HEK293T (cell line): ENCODE measurements around the gene SCNM1.

Experiments used
- CTCF ChIA-PET: fragments of 350-600 bp; formaldehyde crosslinking; extraction: SDS; loops from one replicate; lab custom pipeline; 2021; ENCODE audit warnings: antibody characterized with exemption, inconsistent platforms; lab: Yijun Ruan, JAX
- POLR2A ChIA-PET: fragments of 350-600 bp; formaldehyde crosslinking; extraction: SDS; loops from one replicate; lab custom pipeline; 2020; ENCODE audit warnings: antibody characterized with exemption, inconsistent platforms; lab: Yijun Ruan, JAX
- DNase-seq: peaks from one replicate; pipeline ENCODE4 v3.0.0; 2012; ENCODE audit warnings: mixed read lengths; ENCODE audit errors: extremely low spot score
- ARNT ChIP-seq: fragments of 450-650 bp; IDR thresholded peaks from 2 replicates; pipeline ENCODE4 v1.6.1; 2017; ENCODE audit warnings: mild to moderate bottlenecking
- BHLHE40 ChIP-seq: fragments of 450-650 bp; IDR thresholded peaks from 2 replicates; pipeline ENCODE4 v1.6.1; 2016; ENCODE audit warnings: mild to moderate bottlenecking, moderate library complexity, borderline replicate concordance
- CTBP1 ChIP-seq: fragments of 450-650 bp; IDR thresholded peaks from 2 replicates; pipeline ENCODE4 v1.6.1; 2016; ENCODE audit warnings: borderline replicate concordance
- ELF4 ChIP-seq: fragments of 450-650 bp; IDR thresholded peaks from 2 replicates; pipeline ENCODE4 v1.6.1; 2017; ENCODE audit warnings: antibody characterized with exemption
- FOXA1 ChIP-seq: fragments of 450-650 bp; IDR thresholded peaks from 2 replicates; pipeline ENCODE4 v1.6.1; 2016; ENCODE audit warnings: mild to moderate bottlenecking
- FOXK2 ChIP-seq: fragments of 450-650 bp; IDR thresholded peaks from 2 replicates; pipeline ENCODE4 v1.6.1; 2016; ENCODE audit warnings: mild to moderate bottlenecking
- FOXM1 ChIP-seq: fragments of 450-650 bp; IDR thresholded peaks from 2 replicates; pipeline ENCODE4 v1.6.1; 2017; ENCODE audit warnings: mild to moderate bottlenecking, borderline replicate concordance
- HDGF ChIP-seq: fragments of 450-650 bp; IDR thresholded peaks from 2 replicates; pipeline ENCODE4 v1.6.1; 2017; ENCODE audit warnings: antibody characterized with exemption, borderline replicate concordance
- L3MBTL2 ChIP-seq: fragments of 450-650 bp; conservative IDR thresholded peaks from 2 replicates; pipeline ENCODE4 v1.6.1; 2016; ENCODE audit warnings: mild to moderate bottlenecking
- LEF1 ChIP-seq: fragments of 450-650 bp; IDR thresholded peaks from 2 replicates; pipeline ENCODE4 v1.6.1; 2017; ENCODE audit warnings: mild to moderate bottlenecking, borderline replicate concordance
- NFRKB ChIP-seq: fragments of 450-650 bp; IDR thresholded peaks from 2 replicates; pipeline ENCODE4 v1.6.1; 2016; ENCODE audit warnings: mild to moderate bottlenecking, moderate library complexity
- SP1 ChIP-seq: fragments of 450-650 bp; IDR thresholded peaks from 2 replicates; pipeline ENCODE4 v1.6.1; 2017
- SUZ12 ChIP-seq: fragments of 450-650 bp; IDR thresholded peaks from 2 replicates; pipeline ENCODE4 v1.6.1; 2016; ENCODE audit warnings: mild to moderate bottlenecking
- TARDBP ChIP-seq: fragments of 450-650 bp; IDR thresholded peaks from 2 replicates; pipeline ENCODE4 v1.6.1; 2016
- ZNF384 ChIP-seq: fragments of 450-650 bp; IDR thresholded peaks from 2 replicates; pipeline ENCODE4 v1.6.1; 2016
- TF ChIP-seq, protein P1 (sequence below): fragments of 450-650 bp; IDR thresholded peaks from 2 replicates; pipeline ENCODE4 v1.6.1; 2016

SCNM1 gene

DNA sequence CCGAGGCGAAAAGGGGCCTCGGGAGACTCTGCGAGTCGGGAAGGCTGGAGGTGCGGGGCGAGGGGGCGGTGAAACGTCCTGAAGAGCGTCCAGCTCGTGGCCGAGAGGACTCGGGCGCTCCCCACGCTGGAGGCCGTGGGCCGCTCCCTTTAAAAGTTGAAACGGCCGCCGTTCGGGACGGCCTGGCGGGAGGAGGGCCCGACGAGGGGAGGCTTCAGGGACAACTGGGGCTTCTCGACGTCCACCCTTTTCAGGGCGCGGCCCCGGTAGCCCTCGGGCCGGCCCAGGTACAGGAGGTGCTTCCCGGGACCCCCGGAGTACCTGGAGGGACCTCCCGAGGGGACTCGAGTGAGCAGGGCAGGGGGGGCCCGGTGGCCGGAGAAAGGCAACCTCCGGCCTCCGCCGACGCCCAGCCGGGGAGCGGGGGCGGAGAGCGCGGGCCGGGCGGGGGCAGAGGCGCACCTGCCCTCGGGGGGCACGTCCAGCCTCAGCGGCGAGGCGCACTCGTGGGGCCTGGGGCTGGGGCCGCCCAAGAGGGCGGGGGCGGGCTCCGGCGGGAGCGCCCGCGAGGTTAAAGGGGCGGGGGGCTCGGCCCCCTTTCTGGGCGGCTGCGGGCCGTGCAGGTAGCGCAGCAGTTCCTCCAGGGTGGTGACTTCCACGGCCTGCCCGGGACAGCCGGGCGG is 33.5 kb upstream of the SCNM1 start:
- ChIA-PET POLR2A (no interaction called here), CTCF (no interaction called here)

DNA sequence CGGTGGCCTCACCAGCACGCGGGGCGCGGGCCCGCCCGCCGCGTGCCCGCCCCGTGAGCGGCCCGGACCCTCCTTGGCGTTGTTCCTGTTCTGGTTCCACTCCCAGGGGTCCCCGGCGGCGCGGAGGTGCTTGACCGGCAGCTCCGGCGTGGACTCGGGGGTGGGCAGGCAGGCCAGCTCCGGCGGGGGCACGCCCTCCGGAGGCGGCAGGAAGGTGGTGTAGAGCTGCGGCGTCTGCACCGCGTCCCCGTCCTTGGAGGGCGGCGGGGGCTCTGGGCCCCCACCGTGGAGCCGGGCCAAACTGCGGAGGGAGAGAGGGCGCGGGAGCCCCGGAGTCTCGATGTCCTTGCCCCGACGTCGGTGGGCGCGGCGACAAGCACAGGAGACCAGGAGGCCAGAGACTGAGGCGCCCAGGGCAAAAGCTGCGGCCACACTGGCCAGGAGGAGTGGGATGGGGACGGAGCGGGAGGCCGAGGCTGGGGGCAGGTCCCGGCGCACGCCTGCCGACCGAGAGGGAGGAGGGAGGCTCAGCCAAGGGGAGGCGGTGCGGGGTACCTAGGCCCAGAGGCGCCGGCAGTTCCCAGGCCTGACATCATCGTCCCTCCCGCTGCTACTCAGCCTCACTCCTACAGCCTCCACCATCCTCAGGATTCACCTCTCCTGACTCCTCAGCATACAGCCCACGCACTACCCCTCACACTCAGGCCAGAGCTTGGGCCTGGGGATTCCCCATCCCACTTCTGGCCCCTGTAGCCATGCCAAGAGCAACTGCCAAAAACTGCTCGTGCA is 32.7 kb upstream of the SCNM1 start:
- ChIA-PET POLR2A (no interaction called here), CTCF (no interaction called here)
- DNase-seq: no peak
- no peak for TF ChIP-seq L3MBTL2
- TF ChIP-seq BHLHE40: no peak
- TF ChIP-seq HDGF: no peak
- TF ChIP-seq ELF4: no peak
- TF ChIP-seq, protein P1, sequence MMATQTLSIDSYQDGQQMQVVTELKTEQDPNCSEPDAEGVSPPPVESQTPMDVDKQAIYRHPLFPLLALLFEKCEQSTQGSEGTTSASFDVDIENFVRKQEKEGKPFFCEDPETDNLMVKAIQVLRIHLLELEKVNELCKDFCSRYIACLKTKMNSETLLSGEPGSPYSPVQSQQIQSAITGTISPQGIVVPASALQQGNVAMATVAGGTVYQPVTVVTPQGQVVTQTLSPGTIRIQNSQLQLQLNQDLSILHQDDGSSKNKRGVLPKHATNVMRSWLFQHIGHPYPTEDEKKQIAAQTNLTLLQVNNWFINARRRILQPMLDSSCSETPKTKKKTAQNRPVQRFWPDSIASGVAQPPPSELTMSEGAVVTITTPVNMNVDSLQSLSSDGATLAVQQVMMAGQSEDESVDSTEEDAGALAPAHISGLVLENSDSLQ: no peak
- no peak for TF ChIP-seq NFRKB
- no peak for TF ChIP-seq FOXM1
- no peak for TF ChIP-seq CTBP1
- no peak for TF ChIP-seq SP1
- TF ChIP-seq LEF1: no peak
- no peak for TF ChIP-seq SUZ12
- no peak for TF ChIP-seq ZNF384
- TF ChIP-seq FOXK2: no peak
- TF ChIP-seq FOXA1: no peak
- TF ChIP-seq ARNT: no peak
- no peak for TF ChIP-seq TARDBP

More for the DNA sequence above, 33.5 kb upstream of the SCNM1 start:
- no peak for DNase-seq
- TF ChIP-seq FOXM1: no peak
- TF ChIP-seq BHLHE40: no peak
- TF ChIP-seq NFRKB: no peak
- TF ChIP-seq, protein P1: no peak
- TF ChIP-seq L3MBTL2: no peak
- no peak for TF ChIP-seq ZNF384
- no peak for TF ChIP-seq LEF1
- no peak for TF ChIP-seq CTBP1
- no peak for TF ChIP-seq SUZ12
- no peak for TF ChIP-seq HDGF
- TF ChIP-seq SP1: no peak
- TF ChIP-seq ELF4: no peak
- no peak for TF ChIP-seq TARDBP
- no peak for TF ChIP-seq FOXK2
- TF ChIP-seq ARNT: no peak
- no peak for TF ChIP-seq FOXA1

DNA sequence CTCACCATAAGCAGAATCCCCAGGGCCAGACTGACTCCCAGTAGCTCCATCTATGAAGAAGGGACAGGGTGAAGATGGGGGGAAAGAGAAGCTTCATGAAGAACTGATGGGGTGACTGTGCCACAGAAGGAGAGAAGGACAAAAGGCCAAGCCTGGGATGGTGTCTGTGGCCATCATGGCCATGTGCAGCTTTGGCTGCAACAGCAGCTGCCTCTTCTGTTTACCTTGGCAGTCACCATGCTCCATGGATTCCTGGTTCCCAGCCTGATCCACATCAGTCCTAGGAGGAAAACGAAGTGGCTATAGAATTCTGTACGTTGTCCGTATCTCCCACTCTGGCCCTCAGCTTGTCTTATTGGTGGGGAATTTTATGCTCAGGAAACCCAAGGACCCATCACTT is 31.5 kb upstream of the SCNM1 start:
- no peak for DNase-seq
- no peak for TF ChIP-seq SP1
- ChIA-PET CTCF (interaction anchor here (0.6 to 1.2 kb wide), 2 partner anchors 23 to 35 kb away, joined by 4 to 5 read pairs; no protein-coding TSS in a partner anchor), POLR2A (interaction anchor here (1.4 kb wide), 1 partner anchor 31 kb away, joined by 5 read pairs; no protein-coding TSS in a partner anchor)

DNA sequence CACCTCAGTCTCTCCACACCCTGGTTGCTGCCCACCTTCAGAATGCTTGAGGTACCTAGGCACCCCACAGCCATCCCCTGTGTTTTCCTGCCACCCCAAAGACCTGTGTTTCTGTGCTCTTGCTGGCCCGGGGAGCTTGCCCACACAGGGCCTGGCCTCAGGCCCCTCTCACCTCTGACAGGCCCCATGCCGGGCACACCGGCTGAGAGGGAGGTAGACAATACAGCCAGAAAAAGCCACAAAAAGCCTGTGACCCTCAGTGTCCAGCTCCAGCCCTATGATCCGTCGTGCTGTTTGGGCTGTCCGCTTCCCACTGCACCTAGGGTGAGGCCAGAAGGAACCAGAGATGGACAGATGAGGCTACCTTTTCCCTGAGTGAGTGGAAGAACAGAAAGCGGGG is 31.0 kb upstream of the SCNM1 start:
- CTCF ChIA-PET: interaction anchor here (0.6 to 1.2 kb wide), 3 partner anchors 22 to 35 kb away, joined by 3 to 5 read pairs (median 4); partner anchors contain the start of gene TNFAIP8L2
- DNase-seq: no peak
- POLR2A ChIA-PET: interaction anchor here (1.4 kb wide), 1 partner anchor 30 kb away, joined by 5 read pairs; no protein-coding TSS in a partner anchor
- TF ChIP-seq BHLHE40 (no peak), FOXA1 (no peak), FOXM1 (no peak), NFRKB (no peak), SUZ12 (no peak), ZNF384 (no peak), L3MBTL2 (no peak), TARDBP (no peak), HDGF (no peak), ELF4 (no peak), SP1 (no peak), FOXK2 (no peak), ARNT (no peak), LEF1 (no peak), CTBP1 (no peak)
- TF ChIP-seq, protein P1: no peak

DNA sequence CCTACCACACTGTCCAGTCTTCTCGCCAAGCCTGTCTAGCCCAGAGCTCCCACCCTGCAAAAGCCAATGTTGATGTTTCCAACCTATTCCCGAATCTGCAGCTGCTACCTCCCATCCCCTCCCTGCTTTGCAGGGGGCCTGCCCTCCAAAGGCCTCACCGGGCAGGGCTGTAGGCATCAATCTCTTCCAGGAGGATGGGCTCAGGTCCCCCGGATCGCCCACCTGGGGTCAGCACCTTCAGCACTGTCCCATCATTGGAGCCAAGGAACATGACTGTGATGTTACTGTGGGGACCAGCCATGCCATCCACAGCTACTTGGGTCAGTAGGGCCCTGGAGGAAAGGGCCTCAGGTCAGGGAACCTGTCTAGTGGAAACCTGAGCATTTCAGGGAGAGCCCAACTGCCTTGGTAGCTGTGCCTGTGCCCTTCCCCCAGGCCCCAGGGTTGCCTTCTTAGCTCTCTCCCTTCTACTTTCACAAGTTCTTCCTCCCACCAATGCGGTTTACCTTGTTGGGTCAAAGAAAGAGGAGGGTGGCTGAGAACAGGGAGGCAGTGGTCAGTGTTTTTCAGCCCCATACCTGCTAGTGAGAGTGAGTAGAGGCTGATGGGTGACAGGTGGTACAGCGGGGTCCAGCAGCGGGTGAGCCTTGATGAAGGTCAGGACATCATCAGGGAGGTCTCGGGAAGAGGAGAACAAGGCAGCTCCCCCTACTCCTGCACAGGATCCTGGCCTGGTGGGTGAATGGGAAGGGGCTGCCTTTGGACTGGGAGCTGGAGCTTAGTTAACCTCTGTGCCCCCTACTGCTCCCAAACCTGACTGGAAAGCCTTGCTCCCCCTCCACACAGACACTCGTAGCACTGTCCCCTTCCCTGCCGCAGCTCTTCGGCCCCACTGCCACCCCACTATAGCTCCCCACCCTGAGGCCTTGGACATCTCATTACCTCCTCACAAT is 30.2 kb upstream of the SCNM1 start:
- POLR2A ChIA-PET: interaction anchor here (0.7 kb wide), 1 partner anchor 9 kb away, joined by 3 read pairs; no protein-coding TSS in a partner anchor
- TF ChIP-seq FOXK2: no peak
- no peak for TF ChIP-seq FOXA1
- no peak for TF ChIP-seq ARNT
- no peak for TF ChIP-seq NFRKB
- no peak for TF ChIP-seq ELF4
- no peak for TF ChIP-seq FOXM1
- TF ChIP-seq TARDBP: no peak
- no peak for TF ChIP-seq LEF1
- TF ChIP-seq HDGF: no peak
- TF ChIP-seq L3MBTL2: no peak
- no peak for TF ChIP-seq ZNF384
- TF ChIP-seq, protein P1: no peak
- DNase-seq: no peak
- CTCF ChIA-PET: interaction anchor here (1.1 to 1.2 kb wide), 2 partner anchors 21 to 36 kb away, joined by 3 to 4 read pairs; partner anchors contain the start of gene TNFAIP8L2
